B cell (primary cell): Measurements from ENCODE around the gene EGLN3. TPM values are rescaled to one million over a fixed set of nuclear protein-coding genes. Genes with fewer than 3 reads are reported as not detected.

Experiments
- ATAC-seq: fragments of 200-7000 bp; cut with Tn5 transposase; one replicate; pipeline ENCODE4 v1.10.0; 2021; ENCODE audit warnings: low read depth, mild to moderate bottlenecking, moderate number of reproducible peaks, moderate library complexity
- CTCF ChIA-PET: fragments of 350-600 bp; sonication (Branson Sonifier 250); formaldehyde crosslinking; loops from one replicate; lab custom pipeline; 2021; ENCODE audit warnings: antibody characterized with exemption, inconsistent platforms; lab: Charles Lee
- POLR2A ChIA-PET: fragments of 350-600 bp; sonication (Branson Sonifier 250); formaldehyde crosslinking; loops from one replicate; lab custom pipeline; 2021; ENCODE audit warnings: antibody characterized with exemption; lab: Charles Lee
- DNase-seq: peaks from one replicate; pipeline ENCODE4 v3.0.0; 2013
- H2AFZ ChIP-seq: 2 replicates; pipeline ENCODE4 v1.6.1; 2012; ENCODE audit warnings: mild to moderate bottlenecking, low read depth, low read length; ENCODE audit not compliant: insufficient read depth, poor library complexity, severe bottlenecking
- H3K27ac ChIP-seq, 2 donors: 1 replicate in 1 of 2; 2 replicates in 1 of 2; pipeline ENCODE4 v1.5.1; 2012 to 2013; ENCODE audit warnings: low read length in 2 of 2, mild to moderate bottlenecking in 2 of 2, moderate library complexity in 1 of 2
- H3K27me3 ChIP-seq, 4 experiments: fragments of 200-600 bp in 1 of 4; sonication (generic) in 1 of 4; replicated peaks in 1 of 4; 1 replicate in 2 of 4; 2 replicates in 2 of 4; pipeline versions ENCODE4 v1.6.1 to v1.7.0; 2013 to 2016; ENCODE audit warnings: low read length in 3 of 4, mild to moderate bottlenecking in 2 of 4, mixed read lengths in 1 of 4, moderate library complexity in 1 of 4; ENCODE audit not compliant: insufficient read depth in 4 of 4, control insufficient read depth in 3 of 4; ENCODE audit errors: control extremely low read depth in 1 of 4
- H3K36me3 ChIP-seq, 2 experiments: replicated peaks in 1 of 2; 1 replicate in 1 of 2; 2 replicates in 1 of 2; pipeline versions ENCODE4 v1.6.1 to v1.7.1; 2013; ENCODE audit warnings: low read length in 1 of 2; ENCODE audit not compliant: insufficient read depth in 2 of 2, control insufficient read depth in 1 of 2; ENCODE audit errors: control extremely low read depth in 1 of 2, extremely low read depth in 1 of 2
- H3K4me1 ChIP-seq, 2 donors: fragments of 200-600 bp in 1 of 2; sonication (generic) in 1 of 2; 1 replicate in 1 of 2; 2 replicates in 1 of 2; pipeline versions ENCODE4 v1.5.1 to v1.6.1; 2013 to 2017; ENCODE audit warnings: low read length in 2 of 2; ENCODE audit not compliant: control insufficient read depth in 2 of 2, insufficient read depth in 2 of 2
- H3K4me2 ChIP-seq: replicated peaks from 2 replicates; pipeline ENCODE3; 2012; ENCODE audit warnings: mild to moderate bottlenecking, low read depth, low read length; ENCODE audit not compliant: poor library complexity, severe bottlenecking
- H3K4me3 ChIP-seq, 5 experiments: fragments of 200-600 bp in 1 of 5; sonication (generic) in 1 of 5; 1 replicate in 3 of 5; 2 replicates in 2 of 5; pipeline versions ENCODE4 v1.5.1 to v1.7.0; 2011 to 2016; ENCODE audit warnings: low read length in 4 of 5, mild to moderate bottlenecking in 4 of 5, low read depth in 2 of 5, control low read depth in 1 of 5, moderate library complexity in 1 of 5; ENCODE audit not compliant: insufficient read depth in 1 of 5; ENCODE audit errors: control extremely low read depth in 1 of 5, extremely low read depth in 1 of 5
- H3K79me2 ChIP-seq: fragments of 200-600 bp; sonication (generic); one replicate; pipeline ENCODE4 v1.6.0; 2016; ENCODE audit warnings: low read length; ENCODE audit not compliant: control insufficient read depth, insufficient read depth
- H3K9ac ChIP-seq: fragments of 200-600 bp; sonication (generic); 2 replicates; pipeline ENCODE4 v1.6.1; 2017; ENCODE audit warnings: mild to moderate bottlenecking, low read length, moderate library complexity
- H3K9me3 ChIP-seq, 3 donors: one replicate each; pipeline versions ENCODE4 v1.6.1 to v1.7.1; 2013; ENCODE audit warnings: low read length in 2 of 3; ENCODE audit not compliant: control insufficient read depth in 2 of 3, insufficient read depth in 1 of 3; ENCODE audit errors: control extremely low read depth in 1 of 3
- H4K20me1 ChIP-seq: 2 replicates; pipeline ENCODE4 v1.6.0; 2012; ENCODE audit warnings: mild to moderate bottlenecking, low read length; ENCODE audit not compliant: insufficient read depth, control insufficient read depth, poor library complexity, severe bottlenecking
- H3K27ac Mint-ChIP-seq: one replicate; pipeline ENCODE4 v1.8.0; 2021; ENCODE audit warnings: mixed read lengths
- H3K27me3 Mint-ChIP-seq: one replicate; pipeline ENCODE4 v1.8.0; 2021; ENCODE audit warnings: mixed read lengths
- H3K4me1 Mint-ChIP-seq: one replicate; pipeline ENCODE4 v1.8.0; 2021; ENCODE audit warnings: mixed read lengths
- H3K4me3 Mint-ChIP-seq: one replicate; pipeline ENCODE4 v1.8.0; 2021; ENCODE audit warnings: mixed read lengths
- H3K9me3 Mint-ChIP-seq: one replicate; pipeline ENCODE4 v1.8.0; 2022; ENCODE audit warnings: mixed read lengths; ENCODE audit not compliant: insufficient read depth
- EZH2 ChIP-seq: IDR thresholded peaks from 2 replicates; pipeline ENCODE4 v1.6.1; 2012; ENCODE audit warnings: borderline replicate concordance, low read depth, mild to moderate bottlenecking, moderate library complexity, low read length; ENCODE audit not compliant: insufficient read depth, poor library complexity, severe bottlenecking
- WGBS: methylation state at CpG from one replicate; pipeline ENCODE4 v1.1.5; 2013; ENCODE audit warnings: missing lambda C conversion rate; ENCODE audit not compliant: insufficient coverage; 5-methylcytosine and 5-hydroxymethylcytosine counted together
- intact Hi-C: fragments of 100-400 bp; cut with micrococcal nuclease; formaldehyde crosslinking; loops from one replicate; pipeline ENCODE4 v1.10.0; 2022
- polyA plus RNA-seq: library from polyadenylated mRNA; depleted of rRNA; stranded (reverse); fragments of >200 nt; gene quantifications from 2 replicates; pipeline ENCODE4 v1.2.3, GENCODE V29; 2012
- total RNA-seq, 2 donors: library from RNA; stranded (reverse); fragments of 120-200 nt in 1 of 2; gene quantifications; 1 replicate in 1 of 2; 2 replicates in 1 of 2; pipeline versions ENCODE4 v1.2.3 to v1.2.4, GENCODE V29; 2013 to 2022
- TF ChIP-seq, protein P1 (sequence below): fragments of 200-600 bp; IDR thresholded peaks from one replicate; pipeline ENCODE4 v1.8.0; 2022; ENCODE audit warnings: antibody characterized with exemption, mild to moderate bottlenecking

EGLN3 gene
- total and polyA plus RNA-seq, 2 donors (not counting 1 experiment from before 2014, with no cell fraction given) = 0.69 to 1.7 TPM

DNA sequence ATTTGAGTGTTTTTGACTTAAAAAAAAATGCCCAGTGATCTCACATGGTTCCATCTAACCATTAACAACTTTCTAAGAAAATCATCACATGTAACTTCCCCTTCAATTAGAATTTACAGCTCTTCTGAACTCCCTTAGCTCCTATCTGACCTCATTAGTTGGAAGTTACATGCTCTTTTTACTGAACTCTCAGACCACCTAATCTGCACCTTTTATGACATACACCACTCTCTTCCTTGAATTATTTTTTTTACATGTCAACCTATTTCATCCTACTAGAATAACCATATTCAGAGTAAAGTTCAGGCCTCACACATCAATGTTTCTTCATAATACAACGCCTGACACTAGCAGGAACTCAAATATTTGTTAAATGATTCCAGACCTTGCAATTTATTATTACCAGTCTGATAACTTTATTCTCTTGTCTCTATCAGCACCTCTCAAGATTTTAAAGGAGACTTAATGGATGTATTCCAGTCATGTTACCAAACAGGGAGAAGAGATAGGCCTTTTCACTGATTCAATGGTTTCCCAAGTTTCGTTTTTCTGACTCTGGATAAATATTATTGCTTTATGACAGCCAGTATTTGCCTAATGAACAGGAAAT lies 21.0 kb downstream of the EGLN3 start:
- Histone ChIP-seq H3K79me2 (no peaks in the 10 kb centered on the region), H3K9me3 (no peaks in the 10 kb centered on the region), H2AFZ (no peak overlapping the region), H3K27me3 (no peaks in the 10 kb centered on the region), H3K9ac (no peak overlapping the region), H3K4me2 (no peak overlapping the region), H3K4me3 (no peak overlapping the region), H3K4me1 (no peaks in the 10 kb centered on the region), H3K36me3 (no peaks in the 10 kb centered on the region), H3K27ac (no peak overlapping the region), H4K20me1 (no peaks in the 10 kb centered on the region)
- DNase-seq (no peak), ATAC-seq (no peak)
- CTCF ChIA-PET = no interaction called here
- Mint-ChIP-seq H3K9me3 (no peaks in the 10 kb centered on the region), H3K27ac (no peak overlapping the region), H3K4me3 (no peak overlapping the region), H3K27me3 (no peaks in the 10 kb centered on the region), H3K4me1 (no peaks in the 10 kb centered on the region)
- POLR2A ChIA-PET = no interaction called here
- TF ChIP-seq, protein P1, sequence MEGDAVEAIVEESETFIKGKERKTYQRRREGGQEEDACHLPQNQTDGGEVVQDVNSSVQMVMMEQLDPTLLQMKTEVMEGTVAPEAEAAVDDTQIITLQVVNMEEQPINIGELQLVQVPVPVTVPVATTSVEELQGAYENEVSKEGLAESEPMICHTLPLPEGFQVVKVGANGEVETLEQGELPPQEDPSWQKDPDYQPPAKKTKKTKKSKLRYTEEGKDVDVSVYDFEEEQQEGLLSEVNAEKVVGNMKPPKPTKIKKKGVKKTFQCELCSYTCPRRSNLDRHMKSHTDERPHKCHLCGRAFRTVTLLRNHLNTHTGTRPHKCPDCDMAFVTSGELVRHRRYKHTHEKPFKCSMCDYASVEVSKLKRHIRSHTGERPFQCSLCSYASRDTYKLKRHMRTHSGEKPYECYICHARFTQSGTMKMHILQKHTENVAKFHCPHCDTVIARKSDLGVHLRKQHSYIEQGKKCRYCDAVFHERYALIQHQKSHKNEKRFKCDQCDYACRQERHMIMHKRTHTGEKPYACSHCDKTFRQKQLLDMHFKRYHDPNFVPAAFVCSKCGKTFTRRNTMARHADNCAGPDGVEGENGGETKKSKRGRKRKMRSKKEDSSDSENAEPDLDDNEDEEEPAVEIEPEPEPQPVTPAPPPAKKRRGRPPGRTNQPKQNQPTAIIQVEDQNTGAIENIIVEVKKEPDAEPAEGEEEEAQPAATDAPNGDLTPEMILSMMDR = no peak
- no peak for TF ChIP-seq EZH2
- WGBS = no CpG with 5 or more reads among the region's 2 CpGs
- intact Hi-C loops = no loop called here

DNA sequence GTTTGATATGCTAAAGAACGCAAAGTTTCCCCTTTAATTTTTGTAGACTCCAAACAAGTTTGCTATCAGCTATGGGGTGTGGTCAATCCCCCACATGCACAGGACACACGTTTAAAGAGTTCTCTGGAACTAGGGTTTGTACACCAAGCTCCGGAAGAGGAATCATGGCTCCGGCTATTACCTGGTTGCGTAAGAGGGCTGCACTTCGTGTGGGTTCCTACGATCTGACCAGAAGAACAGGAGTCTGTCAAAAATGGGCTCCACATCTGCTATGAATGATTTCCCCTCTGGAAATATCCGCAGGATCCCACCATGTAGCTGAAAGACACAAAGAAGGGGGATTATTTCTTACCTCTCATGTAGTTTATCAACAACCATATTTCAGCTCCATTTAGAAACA lies 22.0 kb downstream of the EGLN3 start:
- H3K9me3 Mint-ChIP-seq = no peaks in the 10 kb centered on the region
- no peak overlapping the region for H3K27ac ChIP-seq
- no peak overlapping the region for H3K4me3 ChIP-seq
- H3K27ac Mint-ChIP-seq = no peak overlapping the region
- no peaks in the 10 kb centered on the region for H3K4me1 Mint-ChIP-seq
- CTCF ChIA-PET = no interaction called here
- POLR2A ChIA-PET = no interaction called here
- no peak for TF ChIP-seq EZH2
- TF ChIP-seq, protein P1 = no peak
- H3K9me3 ChIP-seq = no peaks in the 10 kb centered on the region
- H4K20me1 ChIP-seq = no peaks in the 10 kb centered on the region
- WGBS = 90% methylated on average over 7 of the region's 8 CpGs
- no peak overlapping the region for H3K9ac ChIP-seq
- intact Hi-C loops = no loop called here
- ATAC-seq (no peak), DNase-seq (no peak)
- H3K36me3 ChIP-seq = no peaks in the 10 kb centered on the region
- H3K27me3 Mint-ChIP-seq = no peaks in the 10 kb centered on the region
- H3K4me1 ChIP-seq = no peaks in the 10 kb centered on the region
- no peak overlapping the region for H2AFZ ChIP-seq
- no peaks in the 10 kb centered on the region for H3K79me2 ChIP-seq
- no peaks in the 10 kb centered on the region for H3K27me3 ChIP-seq
- H3K4me2 ChIP-seq = no peak overlapping the region
- H3K4me3 Mint-ChIP-seq = no peak overlapping the region
